GM18505 (cell line): ENCODE measurements around the gene MYO5A.

ENCODE experiments used
- ATAC-seq: cut with Tn5 transposase; IDR thresholded peaks from one replicate; pipeline ENCODE4 v1.9.1; 2021; ENCODE audit not compliant: unreplicated experiment
- POLR2A ChIP-seq: IDR thresholded peaks from 4 replicates; pipeline ENCODE4 v1.6.1; 2011; ENCODE audit warnings: borderline replicate concordance; ENCODE audit not compliant: insufficient read depth, insufficient read length; ENCODE audit errors: extremely low read depth

Gene MYO5A

GRCh38 chr15:52379395-52380106 is 149.1 kb downstream of the MYO5A start:
- ATAC-seq, result peak; percentile 60
- TF ChIP-seq POLR2A, result peak; percentile 38

- peak; percentile 39 for ATAC-seq
- no peak for TF ChIP-seq POLR2A
Observed at GRCh38 chr15:52378746-52379394, 149.8 kb downstream of the MYO5A start.

GRCh38 chr15:52370010-52370409 is 158.7 kb downstream of the MYO5A start:
- no peak for TF ChIP-seq POLR2A
- ATAC-seq, result no peak

- ATAC-seq, result no peak
Observed at GRCh38 chr15:52369455-52369854, 159.2 kb downstream of the MYO5A start.

GRCh38 chr15:52369030-52369429 is 159.7 kb downstream of the MYO5A start:
- no peak for TF ChIP-seq POLR2A
- ATAC-seq, result no peak

More at GRCh38 chr15:52369455-52369854, 159.2 kb downstream of the MYO5A start:
- TF ChIP-seq POLR2A, result no peak

GRCh38 chr15:52368402-52368801 is 160.3 kb downstream of the MYO5A start:
- no peak for TF ChIP-seq POLR2A
- no peak for ATAC-seq

- no peak for ATAC-seq
- TF ChIP-seq POLR2A, result no peak
Observed at GRCh38 chr15:52362497-52362896, 166.2 kb downstream of the MYO5A start.

GRCh38 chr15:52361975-52362494 is 166.6 kb downstream of the MYO5A start:
- no peak for TF ChIP-seq POLR2A
- ATAC-seq, result no peak

GRCh38 chr15:52361494-52361893 is 167.2 kb downstream of the MYO5A start:
- no peak for TF ChIP-seq POLR2A
- no peak for ATAC-seq

GRCh38 chr15:52360229-52361203 is 168.2 kb downstream of the MYO5A start:
- no peak for ATAC-seq
- no peak for TF ChIP-seq POLR2A

- no peak for ATAC-seq
- TF ChIP-seq POLR2A, result no peak
Observed at GRCh38 chr15:52359722-52360121, 169.0 kb downstream of the MYO5A start.

- TF ChIP-seq POLR2A, result no peak
- no peak for ATAC-seq
Observed at GRCh38 chr15:52357949-52358348, 170.7 kb downstream of the MYO5A start.

- no peak for ATAC-seq
- TF ChIP-seq POLR2A, result no peak
Observed at GRCh38 chr15:52352086-52352485, 176.6 kb downstream of the MYO5A start.
